Trophoblast cell (in vitro differentiated cells and primary cell): Measurements from ENCODE around the gene PHF3.

Experiments
- DNase-seq, 2 donors: peaks; one replicate each; pipeline ENCODE4 v3.0.0-alpha.2; 2016
- H2AFZ ChIP-seq: 2 replicates; pipeline ENCODE4 v1.6.1; 2013; ENCODE audit warnings: low read length, moderate library complexity, mild to moderate bottlenecking; ENCODE audit not compliant: insufficient read depth, poor library complexity
- H2AK5ac ChIP-seq: 2 replicates; pipeline ENCODE4 v1.6.1; 2013; ENCODE audit warnings: mild to moderate bottlenecking, low read length
- H2BK120ac ChIP-seq: 2 replicates; pipeline ENCODE4 v1.6.1; 2013; ENCODE audit warnings: low read length, mild to moderate bottlenecking, moderate library complexity; ENCODE audit not compliant: insufficient read depth, poor library complexity
- H2BK12ac ChIP-seq: 2 replicates; pipeline ENCODE4 v1.6.1; 2013; ENCODE audit warnings: mild to moderate bottlenecking, low read length, moderate library complexity
- H2BK5ac ChIP-seq: 2 replicates; pipeline ENCODE4 v1.6.1; 2013; ENCODE audit warnings: low read length, low read depth, moderate library complexity, mild to moderate bottlenecking; ENCODE audit not compliant: poor library complexity
- H3K14ac ChIP-seq: 2 replicates; pipeline ENCODE4 v1.6.1; 2013; ENCODE audit warnings: mild to moderate bottlenecking, low read length
- H3K18ac ChIP-seq: 2 replicates; pipeline ENCODE4 v1.6.1; 2013; ENCODE audit warnings: mild to moderate bottlenecking, low read length
- H3K23ac ChIP-seq: 2 replicates; pipeline ENCODE4 v1.6.1; 2013; ENCODE audit warnings: low read length
- H3K27ac ChIP-seq: 2 replicates; pipeline ENCODE4 v1.5.1; 2013; ENCODE audit warnings: low read depth, mild to moderate bottlenecking, inconsistent platforms, low read length, moderate library complexity
- H3K27me3 ChIP-seq: 2 replicates; pipeline ENCODE4 v1.6.1; 2013; ENCODE audit warnings: inconsistent platforms, mild to moderate bottlenecking, low read length, moderate library complexity; ENCODE audit not compliant: insufficient read depth
- H3K36me3 ChIP-seq, 2 experiments: 1 replicate in 1 of 2; 2 replicates in 1 of 2; pipeline ENCODE4 v1.6.1; 2013; ENCODE audit warnings: low read length in 2 of 2, mild to moderate bottlenecking in 2 of 2, moderate library complexity in 1 of 2; ENCODE audit not compliant: insufficient read depth in 2 of 2, control insufficient read depth in 1 of 2
- H3K4ac ChIP-seq: 2 replicates; pipeline ENCODE4 v1.6.1; 2013; ENCODE audit warnings: low read depth, mild to moderate bottlenecking, low read length, moderate library complexity
- H3K4me1 ChIP-seq, 2 experiments: 1 replicate in 1 of 2; 2 replicates in 1 of 2; pipeline ENCODE4 v1.6.1; 2013; ENCODE audit warnings: low read length in 2 of 2, mild to moderate bottlenecking in 2 of 2, moderate library complexity in 1 of 2; ENCODE audit not compliant: insufficient read depth in 2 of 2, control insufficient read depth in 1 of 2
- H3K4me2 ChIP-seq: 2 replicates; pipeline ENCODE4 v1.6.1; 2013; ENCODE audit warnings: inconsistent platforms, mild to moderate bottlenecking, low read length, moderate library complexity
- H3K4me3 ChIP-seq: 2 replicates; pipeline ENCODE4 v1.5.1; 2013; ENCODE audit warnings: mild to moderate bottlenecking, low read depth, low read length, inconsistent platforms
- H3K79me1 ChIP-seq: one replicate; pipeline ENCODE4 v1.6.1; 2013; ENCODE audit warnings: low read length
- H3K79me2 ChIP-seq: 2 replicates; pipeline ENCODE4 v1.6.1; 2013; ENCODE audit warnings: low read length, mild to moderate bottlenecking; ENCODE audit not compliant: control insufficient read depth, insufficient read depth, poor library complexity
- H3K9ac ChIP-seq: 2 replicates; pipeline ENCODE4 v1.6.1; 2013; ENCODE audit warnings: mild to moderate bottlenecking, low read length
- H3K9me3 ChIP-seq: 2 replicates; pipeline ENCODE4 v1.6.1; 2013; ENCODE audit warnings: low read depth, mild to moderate bottlenecking, control low read depth, inconsistent platforms, low read length; ENCODE audit not compliant: insufficient read depth
- H4K12ac ChIP-seq: 2 replicates; pipeline ENCODE4 v1.6.1; 2013; ENCODE audit warnings: low read depth, mild to moderate bottlenecking, low read length, moderate library complexity
- H4K8ac ChIP-seq: 2 replicates; pipeline ENCODE4 v1.6.1; 2013; ENCODE audit warnings: low read depth, mild to moderate bottlenecking, low read length, moderate library complexity
- H4K91ac ChIP-seq: one replicate; pipeline ENCODE4 v1.6.1; 2013; ENCODE audit warnings: low read depth, mild to moderate bottlenecking, low read length, moderate library complexity
- WGBS: extraction: QIAGEN DNeasy Blood & Tissue Kit; methylation state at CpG from one replicate; pipeline ENCODE4 v1.1.7; 2013; ENCODE audit warnings: missing lambda C conversion rate; ENCODE audit not compliant: insufficient read length, insufficient coverage; ENCODE audit errors: extremely low coverage; 5-methylcytosine and 5-hydroxymethylcytosine counted together

The PHF3 gene

GRCh38 chr6:63675138-63675537 is 39.5 kb downstream of the PHF3 start:
- Histone ChIP-seq H3K4me3 (no peak overlapping the region), H4K8ac (no peak overlapping the region), H3K14ac (no peak overlapping the region), H3K4me1 (no peaks in the 10 kb centered on the region), H4K91ac (no peak overlapping the region), H4K12ac (no peak overlapping the region), H3K23ac (no peak overlapping the region), H3K27ac (no peak overlapping the region), H3K27me3 (no peaks in the 10 kb centered on the region), H2AFZ (no peak overlapping the region), H3K4me2 (no peak overlapping the region), H3K9me3 (no peaks in the 10 kb centered on the region), H2BK120ac (no peak overlapping the region), H3K4ac (no peak overlapping the region), H3K36me3 (no peaks in the 10 kb centered on the region), H3K79me1 (no peaks in the 10 kb centered on the region), H3K9ac (no peak overlapping the region), H2AK5ac (no peak overlapping the region), H2BK12ac (no peak overlapping the region), H3K18ac (no peak overlapping the region), H2BK5ac (no peak overlapping the region), H3K79me2 (no peaks in the 10 kb centered on the region)
- WGBS: 100% methylated on average over 1 of the region's 1 CpG
- no peak for DNase-seq

- Histone ChIP-seq H2BK12ac (no peak overlapping the region), H2BK120ac (no peak overlapping the region), H3K36me3 (no peaks in the 10 kb centered on the region), H3K23ac (no peak overlapping the region), H2AFZ (no peak overlapping the region), H4K91ac (no peak overlapping the region), H2BK5ac (no peak overlapping the region), H3K9me3 (no peaks in the 10 kb centered on the region), H3K4me1 (no peaks in the 10 kb centered on the region), H3K27ac (no peak overlapping the region), H3K4ac (no peak overlapping the region), H4K12ac (no peak overlapping the region), H3K14ac (no peak overlapping the region), H3K4me3 (no peak overlapping the region), H3K4me2 (no peak overlapping the region), H3K27me3 (no peaks in the 10 kb centered on the region), H3K9ac (no peak overlapping the region), H3K79me2 (no peaks in the 10 kb centered on the region), H4K8ac (no peak overlapping the region), H3K79me1 (no peaks in the 10 kb centered on the region), H3K18ac (no peak overlapping the region), H2AK5ac (no peak overlapping the region)
- WGBS: 100% methylated on average over 1 of the region's 3 CpGs
- no peak for DNase-seq
Observed at GRCh38 chr6:63676412-63677114, 41.0 kb downstream of the PHF3 start.

GRCh38 chr6:63677282-63677681 is 41.7 kb downstream of the PHF3 start:
- no CpG with 5 or more reads among the region's 1 CpG for WGBS
- no peak for DNase-seq
- Histone ChIP-seq H3K9ac (no peak overlapping the region), H3K4me2 (no peak overlapping the region), H2AFZ (no peak overlapping the region), H3K9me3 (no peaks in the 10 kb centered on the region), H3K27ac (no peak overlapping the region), H3K4ac (no peak overlapping the region), H3K79me2 (no peaks in the 10 kb centered on the region), H4K8ac (no peak overlapping the region), H3K18ac (no peak overlapping the region), H3K27me3 (no peaks in the 10 kb centered on the region), H3K4me1 (no peaks in the 10 kb centered on the region), H4K12ac (no peak overlapping the region), H3K14ac (no peak overlapping the region), H2AK5ac (no peak overlapping the region), H3K36me3 (no peaks in the 10 kb centered on the region), H4K91ac (no peak overlapping the region), H2BK120ac (no peak overlapping the region), H2BK12ac (no peak overlapping the region), H3K79me1 (no peaks in the 10 kb centered on the region), H2BK5ac (no peak overlapping the region), H3K4me3 (no peak overlapping the region), H3K23ac (no peak overlapping the region)

- H3K27ac ChIP-seq: no peak overlapping the region
- no peak overlapping the region for H3K18ac ChIP-seq
- H4K91ac ChIP-seq: no peak overlapping the region
- no peak overlapping the region for H4K8ac ChIP-seq
- H3K4me1 ChIP-seq: no peaks in the 10 kb centered on the region
- H3K27me3 ChIP-seq: no peaks in the 10 kb centered on the region
- DNase-seq: no peak
- no peak overlapping the region for H2AK5ac ChIP-seq
- WGBS: no CpG with 5 or more reads among the region's 1 CpG
- peaks cover 2 to 3% of the 10 kb centered on the region in 2 experiments for H3K36me3 ChIP-seq
- no peak overlapping the region for H3K4ac ChIP-seq
- H2AFZ ChIP-seq: no peak overlapping the region
- H2BK12ac ChIP-seq: no peak overlapping the region
- H3K79me2 ChIP-seq: no peaks in the 10 kb centered on the region
- no peak overlapping the region for H4K12ac ChIP-seq
- H2BK120ac ChIP-seq: no peak overlapping the region
- no peaks in the 10 kb centered on the region for H3K9me3 ChIP-seq
- no peak overlapping the region for H2BK5ac ChIP-seq
- no peaks in the 10 kb centered on the region for H3K79me1 ChIP-seq
- no peak overlapping the region for H3K14ac ChIP-seq
- H3K4me2 ChIP-seq: no peak overlapping the region
- H3K23ac ChIP-seq: no peak overlapping the region
- H3K4me3 ChIP-seq: no peak overlapping the region
- H3K9ac ChIP-seq: no peak overlapping the region
Observed at GRCh38 chr6:63683071-63683603, 47.5 kb downstream of the PHF3 start.
